Pancreas (tissue), 10 donors: ENCODE measurements around the gene CFAP73. TPM values are rescaled to one million over a fixed set of nuclear protein-coding genes. Genes with fewer than 3 reads are reported as not detected.
A peak's percentile ranks its signal among the peaks of the same experiment; 100 is the strongest.
"Not testable (repeated sequence)": the region's sequence is repeated elsewhere in the genome, so short reads cannot be mapped to it uniquely, and the experiment has no call there.

Experiments
- ATAC-seq, 4 donors: fragments of 200-7000 bp; cut with Tn5 transposase; one replicate each; pipeline versions ENCODE4 v1.8.0 to v1.9.1; 2020; ENCODE audit warnings: mild to moderate bottlenecking in 4 of 4, moderate library complexity in 4 of 4
- DNase-seq, 6 donors: peaks; one replicate each; pipeline ENCODE4 v3.0.0-alpha.2; 2020
- FAIRE-seq: peaks from 2 replicates; lab custom pipeline; 2012; peaks lifted over from hg19 to GRCh38; lab: Jason Lieb, UNC
- H3K27ac ChIP-seq, 4 donors: fragments of 200-600 bp; sonication (generic); 1 replicate in 3 of 4; 2 replicates in 1 of 4; pipeline versions ENCODE4 v1.5.0 to v1.8.0; 2020
- H3K27me3 ChIP-seq, 4 donors: fragments of 200-600 bp; one replicate each; pipeline ENCODE4 v1.8.0; 2021
- H3K36me3 ChIP-seq, 3 donors: fragments of 200-600 bp; sonication (generic) in 1 of 3; one replicate each; pipeline versions ENCODE4 v1.5.0 to v1.8.0; 2020 to 2021
- H3K4me1 ChIP-seq, 3 donors: fragments of 200-600 bp; one replicate each; pipeline ENCODE4 v1.8.0; 2021
- H3K4me3 ChIP-seq, 4 donors: fragments of 200-600 bp; sonication (generic) in 2 of 4; one replicate each; pipeline versions ENCODE4 v1.5.0 to v1.8.0; 2020 to 2021
- H3K9me3 ChIP-seq, 4 donors: fragments of 200-600 bp; one replicate each; pipeline ENCODE4 v1.8.0; 2021
- WGBS, 2 donors: extraction: QIAGEN DNeasy Blood & Tissue Kit; methylation state at CpG; one replicate each; pipeline ENCODE4 v1.1.7; 2013; 5-methylcytosine and 5-hydroxymethylcytosine counted together
- intact Hi-C, 3 donors: fragments of 100-400 bp; cut with DNase I; formaldehyde crosslinking; loops; one replicate each; pipeline versions ENCODE4 v1.11.1 to v1.14.2; 2022
- polyA plus RNA-seq, 2 donors: library from polyadenylated mRNA; stranded (reverse); fragments of 200-250 nt; gene quantifications; one replicate each; pipeline ENCODE4 v1.2.3, GENCODE V29; 2013
- total RNA-seq, 6 donors: library from RNA; stranded (reverse); fragmentation: NEBNext Ultra II Directional in 4 of 6; extraction: Animal tissue kit (Norgen Biotek cat#: 25700) in 4 of 6; gene quantifications; one replicate each; pipeline versions ENCODE4 v1.2.1 to v1.2.4, GENCODE V29; 2021 to 2023
- TF ChIP-seq, protein P1 (sequence below), 4 donors: fragments of 200-600 bp; sonication (generic) in 3 of 4; IDR thresholded peaks; one replicate each; pipeline versions ENCODE4 v1.5.0 to v1.8.0; 2021; ENCODE audit warnings: antibody characterized with exemption in 4 of 4
- donor health status: healthy with polysubstance abuse.
- donor health status: DM: no; HTN: no; CAD: no; lungs with moderate emphysema.
- donor health status: DM: no; HTN: no; CAD: no.
- donor health status: control.
- donor health status: control.
- donor health status: Bipolar disorder and iron deficiency.
- donor health status: DM: yes; HTN: yes; CAD: no.
- donor health status: DM: no; HTN: no; CAD: no.
- donor health status: DM: no; HTN: no; CAD: no.
- donor health status: DM: yes; HTN: yes; CAD: no.

The CFAP73 gene
- total and polyA plus RNA-seq, 8 donors = 0.12 to 0.61 (median 0.23) TPM; not detected in 3

DNA sequence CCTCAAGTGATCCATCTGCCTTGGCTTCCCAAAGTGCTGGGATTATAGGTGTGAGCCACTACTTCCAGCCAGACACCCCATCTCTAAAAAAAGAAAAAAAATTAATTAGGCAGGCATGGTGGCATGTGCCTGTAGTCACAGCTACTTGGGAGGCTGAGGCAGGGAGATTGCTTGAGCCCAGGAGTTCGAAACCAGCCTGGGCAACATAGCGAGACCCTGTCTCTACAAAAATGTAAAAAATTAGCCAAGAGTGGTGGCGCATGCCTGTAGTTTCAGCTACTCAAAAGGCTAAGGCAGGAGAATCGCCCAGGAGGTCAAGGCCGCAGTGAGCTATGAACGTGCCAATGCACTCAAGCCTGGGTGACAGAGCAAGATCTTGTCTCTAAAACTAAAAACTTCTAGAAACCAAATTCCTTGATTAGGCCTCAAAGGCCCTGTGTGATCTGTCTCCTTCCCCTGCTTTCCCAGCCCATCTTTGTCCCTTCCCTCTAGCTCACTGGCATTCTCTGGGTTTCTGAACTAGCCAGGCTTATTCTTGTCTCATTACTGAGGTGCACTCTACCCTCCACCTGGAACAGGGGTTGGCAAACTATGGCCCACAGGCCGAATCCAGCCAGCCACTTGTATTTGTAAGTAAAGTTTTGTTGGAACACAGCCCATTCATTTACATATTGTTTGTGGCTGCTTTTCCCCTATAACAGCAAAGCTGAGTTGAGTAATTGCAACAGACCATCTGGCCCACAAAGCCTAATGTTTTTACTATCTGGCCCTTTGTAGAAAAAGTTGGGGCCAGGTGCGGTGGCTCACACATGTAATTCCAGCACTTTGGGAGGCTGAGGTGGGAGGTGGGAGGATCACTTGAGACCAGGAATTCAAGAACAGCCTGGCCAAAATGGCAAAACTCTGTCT lies 54.6 kb downstream of the CFAP73 start:
- intact Hi-C loops = loop anchor here in 1 of 3 donors (10.0 kb wide), 1 partner anchor 51 kb away; no protein-coding TSS in a partner anchor
- Histone ChIP-seq H3K27me3 (no peaks in the 10 kb centered on the region), H3K27ac (no peak overlapping the region), H3K36me3 (no peaks in the 10 kb centered on the region), H3K4me1 (peaks cover 17 to 28% (median 17%) of the 10 kb centered on the region in 3 donors), H3K9me3 (no peaks in the 10 kb centered on the region), H3K4me3 (no peak overlapping the region)
- DNase-seq (no peak), ATAC-seq (no peak), FAIRE-seq (no peak)
- TF ChIP-seq, protein P1, sequence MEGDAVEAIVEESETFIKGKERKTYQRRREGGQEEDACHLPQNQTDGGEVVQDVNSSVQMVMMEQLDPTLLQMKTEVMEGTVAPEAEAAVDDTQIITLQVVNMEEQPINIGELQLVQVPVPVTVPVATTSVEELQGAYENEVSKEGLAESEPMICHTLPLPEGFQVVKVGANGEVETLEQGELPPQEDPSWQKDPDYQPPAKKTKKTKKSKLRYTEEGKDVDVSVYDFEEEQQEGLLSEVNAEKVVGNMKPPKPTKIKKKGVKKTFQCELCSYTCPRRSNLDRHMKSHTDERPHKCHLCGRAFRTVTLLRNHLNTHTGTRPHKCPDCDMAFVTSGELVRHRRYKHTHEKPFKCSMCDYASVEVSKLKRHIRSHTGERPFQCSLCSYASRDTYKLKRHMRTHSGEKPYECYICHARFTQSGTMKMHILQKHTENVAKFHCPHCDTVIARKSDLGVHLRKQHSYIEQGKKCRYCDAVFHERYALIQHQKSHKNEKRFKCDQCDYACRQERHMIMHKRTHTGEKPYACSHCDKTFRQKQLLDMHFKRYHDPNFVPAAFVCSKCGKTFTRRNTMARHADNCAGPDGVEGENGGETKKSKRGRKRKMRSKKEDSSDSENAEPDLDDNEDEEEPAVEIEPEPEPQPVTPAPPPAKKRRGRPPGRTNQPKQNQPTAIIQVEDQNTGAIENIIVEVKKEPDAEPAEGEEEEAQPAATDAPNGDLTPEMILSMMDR (IDR thresholded peaks at IDR 0.05) = no peak
- WGBS, 2 donors = 76 to 77% methylated on average over 8 of the region's 8 CpGs

DNA sequence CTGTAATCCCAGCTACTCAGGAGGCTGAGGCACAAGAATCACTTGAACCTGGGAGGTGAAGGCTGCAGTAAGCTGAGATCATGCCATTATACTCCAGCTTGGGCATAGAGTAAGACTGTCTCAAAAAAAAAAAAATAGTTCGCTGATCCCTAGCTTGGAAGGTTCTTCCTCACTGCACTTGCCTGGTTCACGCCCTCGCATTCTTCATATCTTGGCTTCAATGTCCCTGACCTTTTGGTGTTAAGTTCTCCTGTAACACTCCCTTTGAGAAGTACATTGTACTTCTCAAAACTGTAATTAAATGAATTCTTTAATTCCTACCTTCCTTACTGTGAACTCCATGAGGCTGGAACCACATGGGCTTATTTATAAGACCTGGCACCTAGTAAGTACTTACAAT lies 55.3 kb downstream of the CFAP73 start:
- Histone ChIP-seq H3K36me3 (no peaks in the 10 kb centered on the region), H3K27ac (no peak overlapping the region), H3K27me3 (no peaks in the 10 kb centered on the region), H3K4me1 (peaks cover 16 to 26% (median 17%) of the 10 kb centered on the region in 3 donors), H3K4me3 (no peak overlapping the region), H3K9me3 (no peaks in the 10 kb centered on the region)
- ATAC-seq = no peak
- WGBS, 2 donors = 60 to 65% methylated on average over 3 of the region's 3 CpGs
- no peak for FAIRE-seq
- TF ChIP-seq, protein P1 (IDR thresholded peaks at IDR 0.05) = no peak
- DNase-seq = no peak
- intact Hi-C loops = loop anchor here in 1 of 3 donors (10.0 kb wide), 1 partner anchor 50 kb away; no protein-coding TSS in a partner anchor

DNA sequence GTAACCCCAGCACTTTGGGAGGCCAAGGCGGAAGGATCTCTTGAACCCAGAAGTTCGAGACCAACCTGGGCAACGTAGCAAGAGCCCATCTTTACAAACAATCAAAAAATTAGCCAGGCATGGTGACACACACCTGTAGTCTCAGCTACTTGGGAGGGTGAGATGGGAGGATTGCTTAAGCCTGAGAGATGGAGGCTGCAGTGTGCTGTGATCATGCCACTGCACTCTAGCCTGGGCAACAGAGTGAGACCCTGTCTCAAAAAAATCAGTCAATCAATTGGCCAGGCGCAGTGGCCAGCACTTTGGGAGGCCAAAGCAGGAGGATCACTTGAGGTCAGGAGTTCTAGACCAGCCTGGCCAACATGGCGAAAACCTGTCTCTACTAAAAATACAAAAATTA lies 57.3 kb downstream of the CFAP73 start:
- FAIRE-seq, ATAC-seq, H3K4me1 ChIP-seq, H3K9me3 ChIP-seq, DNase-seq, H3K36me3 ChIP-seq, H3K4me3 ChIP-seq, H3K27me3 ChIP-seq: not testable (repeated sequence)
- intact Hi-C loops = loop anchor here in 1 of 3 donors (10.0 kb wide), 1 partner anchor 48 kb away; no protein-coding TSS in a partner anchor
- WGBS, 2 donors = 96% methylated on average over 5 of the region's 5 CpGs
- peak overlapping the region in 2 of 4 donors; percentile 25 to 44 for H3K27ac ChIP-seq

DNA sequence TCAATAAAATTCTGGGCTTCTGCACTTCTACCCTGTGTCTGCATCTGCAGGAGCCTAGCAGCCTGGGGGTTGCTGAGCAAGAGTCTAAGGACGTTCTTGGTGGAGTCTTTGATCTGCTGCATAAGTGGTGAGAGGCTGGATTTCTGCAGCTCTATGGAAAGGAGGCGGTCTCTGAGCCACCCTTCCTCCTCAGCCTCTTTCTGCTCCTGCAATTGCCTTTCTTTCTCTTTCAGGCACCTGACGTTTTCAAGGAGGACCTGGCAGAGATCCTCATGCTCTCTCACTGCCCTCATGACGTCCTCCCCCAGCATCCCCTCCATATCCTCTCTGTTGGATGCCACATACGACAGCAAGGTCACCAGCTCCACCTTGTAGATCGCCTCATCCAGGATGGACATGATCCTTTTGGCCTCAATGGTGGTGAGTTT lies 58.1 kb downstream of the CFAP73 start:
- intact Hi-C loops = loop anchor here in 1 of 3 donors (10.0 kb wide), 1 partner anchor 47 kb away; no protein-coding TSS in a partner anchor
- DNase-seq (no peak), ATAC-seq (no peak), FAIRE-seq (no peak)
- Histone ChIP-seq H3K27ac (no peak overlapping the region), H3K27me3 (no peaks in the 10 kb centered on the region), H3K4me3 (no peak overlapping the region), H3K4me1 (peaks cover 0 to 6% (median 0%) of the 10 kb centered on the region in 3 donors), H3K36me3 (no peaks in the 10 kb centered on the region), H3K9me3 (no peaks in the 10 kb centered on the region)
- WGBS, 2 donors = 81 to 82% methylated on average over 6 of the region's 6 CpGs
- TF ChIP-seq, protein P1 (IDR thresholded peaks at IDR 0.05) = no peak

DNA sequence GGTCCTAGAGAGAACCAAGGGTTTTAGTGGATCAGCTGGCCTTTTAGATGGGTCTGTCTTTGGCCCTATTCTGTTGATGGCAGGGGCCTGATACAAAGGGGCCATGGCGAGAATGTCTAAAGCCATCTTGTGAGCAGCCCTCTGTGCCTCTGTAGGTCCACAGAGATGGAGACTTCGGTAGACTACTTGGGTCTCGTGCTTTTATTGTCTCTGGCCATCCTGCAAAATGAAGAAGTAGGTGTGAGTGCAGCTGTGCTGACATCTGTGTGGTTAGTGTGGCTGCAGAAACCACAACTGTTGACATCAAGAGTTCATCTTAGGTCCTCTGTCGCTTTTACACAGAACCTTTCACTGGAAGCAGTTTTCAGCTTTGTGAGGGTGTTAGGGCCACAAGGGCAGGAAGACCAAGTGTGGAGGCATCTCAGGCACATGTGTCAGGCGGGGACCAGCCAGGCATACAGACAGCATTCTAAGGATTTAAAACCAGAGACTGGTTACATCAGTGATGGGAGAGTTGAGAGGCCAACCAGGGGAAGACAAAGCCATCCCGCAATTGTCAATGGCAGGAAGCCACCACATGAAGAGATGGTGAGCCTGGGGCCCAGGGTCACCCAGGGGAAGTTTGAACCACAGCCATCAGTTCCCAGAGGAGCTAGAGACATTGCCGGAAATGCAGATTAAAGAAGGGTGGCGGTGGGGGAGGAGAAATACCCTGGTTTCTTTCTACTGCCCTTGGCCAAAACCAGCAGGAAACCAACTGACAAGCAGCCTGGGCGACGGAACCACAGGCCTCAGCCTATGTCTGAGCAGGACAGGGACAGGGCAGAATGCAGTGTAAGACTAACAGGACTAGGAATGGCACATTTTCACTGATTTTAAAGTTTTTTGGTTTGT lies 58.8 kb downstream of the CFAP73 start:
- ATAC-seq (peak in 3 of 4 donors; percentile 27 to 70 (median 58)), DNase-seq (peak in 1 of 6 donors; percentile 49), FAIRE-seq (no peak)
- intact Hi-C loops = loop anchor here in 1 of 3 donors (10.0 kb wide), 1 partner anchor 47 kb away; no protein-coding TSS in a partner anchor
- H3K4me3 ChIP-seq = no peak overlapping the region
- TF ChIP-seq, protein P1 (IDR thresholded peaks at IDR 0.05) = no peak
- peak overlapping the region in 2 of 4 donors; percentile 47 to 48 for H3K27ac ChIP-seq
- H3K36me3 ChIP-seq = no peaks in the 10 kb centered on the region
- H3K27me3 ChIP-seq = no peaks in the 10 kb centered on the region
- no peaks in the 10 kb centered on the region for H3K9me3 ChIP-seq
- peaks cover 0 to 6% (median 0%) of the 10 kb centered on the region in 3 donors for H3K4me1 ChIP-seq
- WGBS, 2 donors = 88 to 89% methylated on average over 10 of the region's 10 CpGs
